ENCODE results near the gene TMEM232.

- TF ChIP-seq CTCF (IDR thresholded peaks at IDR 0.05; ENCODE audit: low read depth, low read length, poor library complexity, severe bottlenecking) (no peak), EZH2phosphoT487 (IDR thresholded peaks at IDR 0.05; ENCODE audit: borderline replicate concordance, low read length) (no peak)
Observed at GRCh38 chr5:110727025-110727314, 499 bp upstream of the TMEM232 start.
